HepG2 (cell line): Measurements from ENCODE around the gene FMNL1. TPM values are rescaled to one million over a fixed set of nuclear protein-coding genes. Genes with fewer than 3 reads are reported as not detected.
A peak's percentile ranks its signal among the peaks of the same experiment; 100 is the strongest.

Source experiments
- ATAC-seq: fragments of 200-7000 bp; cut with Tn5 transposase; 3 replicates; pipeline ENCODE4 v1.9.1; 2020; ENCODE audit warnings: mild to moderate bottlenecking, moderate library complexity
- BruUV-seq: library from RNA; stranded (reverse); fragments of 400-500 nt; replicated peaks from 2 replicates; lab custom pipeline; 2021; lab: Mats Ljungman, UMichigan
- CTCF ChIA-PET: fragments of 300-600 bp; formaldehyde crosslinking; extraction: SDS; loops from one replicate; lab custom pipeline; 2021; ENCODE audit warnings: low total read pairs, inconsistent platforms, low intra/inter-chr PET ratio; lab: Yijun Ruan, JAX
- POLR2A ChIA-PET: fragments of 350-600 bp; sonication (Branson Sonifier 250); formaldehyde crosslinking; loops from one replicate; lab custom pipeline; 2020; ENCODE audit warnings: antibody characterized with exemption, inconsistent platforms; lab: Yijun Ruan, JAX
- DNase-seq: peaks from one replicate; pipeline ENCODE4 v3.0.0-alpha.2; 2015; ENCODE audit warnings: low spot score
- FAIRE-seq: peaks from 3 replicates; lab custom pipeline; 2011; peaks lifted over from hg19 to GRCh38; lab: Jason Lieb, UNC
- H2AFZ ChIP-seq: one replicate; pipeline ENCODE4 v1.6.1; 2011; ENCODE audit warnings: low read length, inconsistent platforms
- H3K27ac ChIP-seq: fragments of 300-600 bp; 3 replicates; pipeline ENCODE4 v1.8.0; 2011; ENCODE audit warnings: mixed run types, mild to moderate bottlenecking, mixed read lengths, low read length, inconsistent platforms; ENCODE audit not compliant: insufficient read depth; ENCODE audit errors: extremely low read length
- H3K27me3 ChIP-seq, 2 experiments: fragments of 200-600 bp in 1 of 2; 2 replicates in 1 of 2; 3 replicates in 1 of 2; pipeline versions ENCODE4 v1.6.0 to v1.8.0; 2011; ENCODE audit warnings: low read length in 2 of 2, mild to moderate bottlenecking in 2 of 2, moderate library complexity in 2 of 2, inconsistent platforms in 1 of 2; ENCODE audit not compliant: insufficient read depth in 2 of 2, control insufficient read depth in 1 of 2
- H3K36me3 ChIP-seq, 2 experiments: fragments of 200-600 bp in 1 of 2; replicated peaks in 1 of 2; 2 replicates in 1 of 2; 3 replicates in 1 of 2; pipeline versions ENCODE4 v1.5.1 to v1.8.0; 2011; ENCODE audit warnings: low read length in 2 of 2, inconsistent platforms in 1 of 2; ENCODE audit not compliant: insufficient read depth in 2 of 2, control insufficient read depth in 1 of 2
- H3K4me1 ChIP-seq: 2 replicates; pipeline ENCODE4 v1.5.1; 2012; ENCODE audit warnings: low read length, inconsistent platforms; ENCODE audit not compliant: insufficient read depth
- H3K4me2 ChIP-seq: 2 replicates; pipeline ENCODE4 v1.6.0; 2011; ENCODE audit warnings: low read depth, low read length, inconsistent platforms
- H3K4me3 ChIP-seq, 3 experiments: fragments of 200-600 bp in 1 of 3; sonication (generic), shearing (Covaris generic) in 1 of 3; replicated peaks in 1 of 3; 2 replicates each; pipeline ENCODE4 v1.5.1; 2011 to 2016; ENCODE audit warnings: low read length in 3 of 3, inconsistent platforms in 2 of 3, low read depth in 2 of 3, mild to moderate bottlenecking in 2 of 3, control low read depth in 1 of 3, mixed read lengths in 1 of 3; ENCODE audit not compliant: insufficient read depth in 1 of 3
- H3K79me2 ChIP-seq: one replicate; pipeline ENCODE4 v1.6.1; 2011; ENCODE audit warnings: low read length, inconsistent platforms; ENCODE audit not compliant: insufficient read depth
- H3K9ac ChIP-seq: 2 replicates; pipeline ENCODE4 v1.6.0; 2011; ENCODE audit warnings: mild to moderate bottlenecking, low read depth, low read length, inconsistent platforms; ENCODE audit not compliant: insufficient read depth
- H3K9me3 ChIP-seq: 2 replicates; pipeline ENCODE4 v1.5.1; 2012; ENCODE audit warnings: mild to moderate bottlenecking, low read length
- H4K20me1 ChIP-seq: 2 replicates; pipeline ENCODE4 v1.6.0; 2011; ENCODE audit warnings: inconsistent platforms, mild to moderate bottlenecking, low read length, moderate library complexity; ENCODE audit not compliant: insufficient read depth
- ADNP ChIP-seq: sonication (generic); formaldehyde crosslinking; IDR thresholded peaks from 2 replicates; pipeline ENCODE4 v1.4.0; 2020; ENCODE audit warnings: missing genetic modification reagents
- CHD4 ChIP-seq: fragments of 200-600 bp; sonication (generic); IDR thresholded peaks from 2 replicates; pipeline ENCODE4 v1.7.0; 2017; ENCODE audit warnings: mild to moderate bottlenecking, low read length, borderline replicate concordance
- HMGXB4 ChIP-seq, 2 experiments: sonication (generic) in 1 of 2; formaldehyde crosslinking in 1 of 2; IDR thresholded peaks; 2 replicates each; pipeline versions ENCODE4 v1.4.0 to v1.6.1; 2018 to 2020; ENCODE audit warnings: missing genetic modification reagents in 2 of 2, borderline replicate concordance in 1 of 2, low read depth in 1 of 2, mild to moderate bottlenecking in 1 of 2, missing biosample characterization in 1 of 2
- HOXD1 ChIP-seq: sonication (generic); formaldehyde crosslinking; IDR thresholded peaks from 2 replicates; pipeline ENCODE4 v1.5.0; 2020; ENCODE audit warnings: missing genetic modification reagents
- IRF2 ChIP-seq: IDR thresholded peaks from 2 replicates; pipeline ENCODE4 v1.6.1; 2018; ENCODE audit warnings: missing genetic modification reagents, missing compliant biosample characterization
- KDM1A ChIP-seq: IDR thresholded peaks from 2 replicates; pipeline ENCODE4 v1.6.1; 2016; ENCODE audit warnings: missing compliant biosample characterization
- MYPOP ChIP-seq: sonication (generic); formaldehyde crosslinking; IDR thresholded peaks from 2 replicates; pipeline ENCODE4 v1.8.1; 2023; ENCODE audit warnings: mild to moderate bottlenecking, moderate library complexity, missing genetic modification reagents
- NFKB2 ChIP-seq: sonication (generic); formaldehyde crosslinking; IDR thresholded peaks from 2 replicates; pipeline ENCODE4 v1.4.0; 2020; ENCODE audit warnings: missing genetic modification reagents, borderline replicate concordance
- RBAK ChIP-seq: sonication (generic); formaldehyde crosslinking; IDR thresholded peaks from 2 replicates; pipeline ENCODE4 v1.5.1; 2020; ENCODE audit warnings: mild to moderate bottlenecking, missing genetic modification reagents
- RCOR2 ChIP-seq: IDR thresholded peaks from 2 replicates; pipeline ENCODE4 v1.6.1; 2016; ENCODE audit warnings: missing biosample characterization, missing genetic modification reagents
- REL ChIP-seq: sonication (generic); formaldehyde crosslinking; conservative IDR thresholded peaks from 2 replicates; pipeline ENCODE4 v1.8.0; 2022; ENCODE audit warnings: mild to moderate bottlenecking, missing genetic modification reagents, moderate library complexity
- SMYD3 ChIP-seq: sonication (generic); formaldehyde crosslinking; IDR thresholded peaks from 2 replicates; pipeline ENCODE4 v1.8.1; 2023; ENCODE audit warnings: mild to moderate bottlenecking, missing genetic modification reagents
- SSRP1 ChIP-seq: IDR thresholded peaks from 2 replicates; pipeline ENCODE4 v1.6.1; 2016; ENCODE audit warnings: control low read depth
- TAF1 ChIP-seq: sonication (generic); formaldehyde crosslinking; IDR thresholded peaks from 2 replicates; pipeline ENCODE4 v1.4.0; 2020; ENCODE audit warnings: missing genetic modification reagents
- ZMYM3 ChIP-seq: sonication (generic); formaldehyde crosslinking; IDR thresholded peaks from 2 replicates; pipeline ENCODE4 v1.5.1; 2020; ENCODE audit warnings: mild to moderate bottlenecking, missing genetic modification reagents
- ZNF263 ChIP-seq: sonication (generic); formaldehyde crosslinking; IDR thresholded peaks from 2 replicates; pipeline ENCODE4 v1.4.0; 2020; ENCODE audit warnings: missing genetic modification reagents
- ZNF629 ChIP-seq: sonication (generic); formaldehyde crosslinking; conservative IDR thresholded peaks from 2 replicates; pipeline ENCODE4 v1.5.0; 2020; ENCODE audit warnings: missing genetic modification reagents
- ZNF724P ChIP-seq: sonication (generic); formaldehyde crosslinking; IDR thresholded peaks from 2 replicates; pipeline ENCODE4 v1.8.0; 2022; ENCODE audit warnings: missing genetic modification reagents, borderline replicate concordance
- ZNF775 ChIP-seq: sonication (generic); formaldehyde crosslinking; IDR thresholded peaks from 2 replicates; pipeline ENCODE4 v1.4.0; 2020; ENCODE audit warnings: missing genetic modification reagents, mild to moderate bottlenecking, moderate library complexity, borderline replicate concordance
- WGBS: methylation state at CpG from one replicate; pipeline ENCODE4 v1.1.6; 2017; ENCODE audit warnings: low lambda C conversion rate; 5-methylcytosine and 5-hydroxymethylcytosine counted together
- in situ Hi-C: cut with HindIII; loops from 2 replicates; pipeline ENCODE4 v1.10.0; 2017; ENCODE audit warnings: low pct_unique_long_range_greater_than_20kb; ENCODE audit not compliant: extremely low pct_ligation_motif_present
- intact Hi-C: fragments of 100-400 bp; cut with micrococcal nuclease; formaldehyde crosslinking; loops from one replicate; pipeline ENCODE4 v1.10.0; 2022; ENCODE audit not compliant: unreplicated experiment
- polyA plus RNA-seq, 8 experiments: library from polyadenylated mRNA; depleted of rRNA in 3 of 8; stranded (reverse) in 7 of 8; unstranded in 1 of 8; fragments of >200 nt; fragmentation: Illumina TruSeq in 4 of 8; extraction: Trizol in 4 of 8; gene quantifications; 2 replicates each; pipeline versions ENCODE4 v1.2.1 to v1.2.3, GENCODE V29; 2011 to 2016; ENCODE audit warnings: low read depth in 4 of 8, missing spikeins in 1 of 8, mixed read lengths in 1 of 8; ENCODE audit not compliant: insufficient read depth in 1 of 8
- total RNA-seq, 5 experiments: library from RNA; depleted of rRNA; stranded (reverse); fragments of >200 nt; fragmentation: Illumina TruSeq; extraction: Trizol; gene quantifications; 2 replicates each; pipeline ENCODE4 v1.2.3, GENCODE V29; 2016; ENCODE audit warnings: low read depth in 1 of 5

Gene FMNL1
- total and polyA plus RNA-seq, 2 of the 13 experiments (the other 11 are each of a cell fraction or from before 2014, with no cell fraction given): 0.53 to 0.70 TPM

- Histone ChIP-seq H4K20me1 (no peaks in the 10 kb centered on the region), H3K36me3 (no peaks in the 10 kb centered on the region), H3K4me2 (peak overlapping the region; percentile 65), H2AFZ (no peak overlapping the region), H3K27ac (no peak overlapping the region), H3K4me3 (peak overlapping the region; percentile 17 to 61 (median 46); a peak in 5 of 6 replicates), H3K9me3 (no peaks in the 10 kb centered on the region), H3K27me3 (peaks cover 14 to 47% of the 10 kb centered on the region in 2 experiments; a peak in 4 of 5 replicates), H3K9ac (peak overlapping the region; percentile 24; the same call in 1 of the 2 replicates), H3K4me1 (peaks cover 71% of the 10 kb centered on the region), H3K79me2 (no peaks in the 10 kb centered on the region)
- no TSS peak for BruUV-seq
- FAIRE-seq (no peak), ATAC-seq (no peak), DNase-seq (no peak)
- 36% methylated on average over 8 of the region's 8 CpGs for WGBS
- intact Hi-C loops: no loop called here
- ChIA-PET CTCF (no interaction called here), POLR2A (interaction anchor here (0.5 to 6.0 kb wide), 6 partner anchors 20 to 198 kb away, joined by 3 to 66 read pairs (median 5); partner anchors contain the start of genes ACBD4, HEXIM1 and HEXIM2)
- in situ Hi-C loops: no loop called here
- no peak for TF ChIP-seq MYPOP (CRISPR knock-in tag)
- TF ChIP-seq KDM1A (CRISPR knock-in tag): peak; percentile 87
- 0 out of 4 replicates have a peak, but pooled peaks of 1 of the 2 experiments have one; percentile 12 for TF ChIP-seq HMGXB4 (CRISPR knock-in tag; IDR thresholded peaks at IDR 0.05; ENCODE audit: borderline replicate concordance in 1 of 2, low read depth in 1 of 2)
- TF ChIP-seq SMYD3 (CRISPR knock-in tag): no peak
- peak; percentile 59; the same call in 1 of the 2 replicates for TF ChIP-seq RCOR2 (CRISPR knock-in tag)
- TF ChIP-seq NFKB2 (CRISPR knock-in tag): no peak
- peak; percentile 64; the same call in 1 of the 2 replicates for TF ChIP-seq IRF2 (CRISPR knock-in tag)
- peak; percentile 53; the same call in 1 of the 2 replicates for TF ChIP-seq CHD4
- 0 out of 2 replicates have a peak, but pooled peaks have one; percentile 14 for TF ChIP-seq TAF1 (CRISPR knock-in tag)
- no peak for TF ChIP-seq REL (CRISPR knock-in tag)
- TF ChIP-seq ZMYM3 (CRISPR knock-in tag): peak; percentile 95
- peak; percentile 72; the same call in 1 of the 2 replicates for TF ChIP-seq ADNP (CRISPR knock-in tag)
- TF ChIP-seq ZNF263 (CRISPR knock-in tag): no peak
- TF ChIP-seq SSRP1 (CRISPR knock-in tag): no peak
- 0 out of 2 replicates have a peak, but pooled peaks have one; percentile 26 for TF ChIP-seq ZNF724P (CRISPR knock-in tag)
- TF ChIP-seq ZNF775 (CRISPR knock-in tag): no peak
- TF ChIP-seq ZNF629 (CRISPR knock-in tag): peak; percentile 97
- TF ChIP-seq RBAK: no peak
- TF ChIP-seq HOXD1: no peak
These were observed 5.6 kb downstream of the FMNL1 start for GRCh38 chr17:45227101-45227925.
